CD14-positive monocyte (primary cell): ENCODE results near the gene FAM98C. TPM values are rescaled to one million over a fixed set of nuclear protein-coding genes. Genes with fewer than 3 reads are reported as not detected.

Experiments used
- DNase-seq, 3 donors: peaks; one replicate each; pipeline ENCODE4 v3.0.0-alpha.2; 2011 to 2022
- H2AFZ ChIP-seq: 2 replicates; pipeline ENCODE4 v1.6.0; 2012; ENCODE audit warnings: mild to moderate bottlenecking, low read depth, low read length, inconsistent platforms; ENCODE audit not compliant: insufficient read depth, poor library complexity, severe bottlenecking
- H3K27ac ChIP-seq, 2 donors: 1 replicate in 1 of 2; 2 replicates in 1 of 2; pipeline ENCODE4 v1.5.1; 2012 to 2013; ENCODE audit warnings: low read length in 2 of 2, control low read depth in 1 of 2, inconsistent platforms in 1 of 2, low read depth in 1 of 2, mild to moderate bottlenecking in 1 of 2
- H3K27me3 ChIP-seq, 2 donors: one replicate each; pipeline versions ENCODE4 v1.6.0 to v1.6.1; 2011 to 2013; ENCODE audit warnings: low read length in 2 of 2; ENCODE audit not compliant: control insufficient read depth in 2 of 2, insufficient read depth in 2 of 2
- H3K36me3 ChIP-seq, 2 donors: replicated peaks in 1 of 2; 1 replicate in 1 of 2; 2 replicates in 1 of 2; pipeline versions ENCODE4 v1.5.1 to v1.6.1; 2012 to 2013; ENCODE audit warnings: low read length in 2 of 2, control low read depth in 1 of 2, inconsistent platforms in 1 of 2, mild to moderate bottlenecking in 1 of 2; ENCODE audit not compliant: insufficient read depth in 2 of 2, control insufficient read depth in 1 of 2
- H3K4me1 ChIP-seq, 2 donors: 1 replicate in 1 of 2; 2 replicates in 1 of 2; pipeline versions ENCODE4 v1.5.1 to v1.6.1; 2012 to 2013; ENCODE audit warnings: low read length in 2 of 2, control low read depth in 1 of 2, inconsistent platforms in 1 of 2, mild to moderate bottlenecking in 1 of 2, moderate library complexity in 1 of 2; ENCODE audit not compliant: insufficient read depth in 2 of 2, control insufficient read depth in 1 of 2
- H3K4me2 ChIP-seq: replicated peaks from 2 replicates; pipeline ENCODE3; 2012; ENCODE audit warnings: low read length, moderate library complexity, mild to moderate bottlenecking; ENCODE audit not compliant: poor library complexity, severe bottlenecking; ENCODE audit errors: extremely low read depth
- H3K4me3 ChIP-seq, 3 experiments: fragments of 200-600 bp in 1 of 3; sonication (generic) in 1 of 3; replicated peaks in 1 of 3; 1 replicate in 2 of 3; 2 replicates in 1 of 3; pipeline ENCODE4 v1.5.1; 2011 to 2013; ENCODE audit warnings: low read length in 3 of 3, mild to moderate bottlenecking in 3 of 3, control low read depth in 2 of 3, low read depth in 2 of 3, inconsistent platforms in 1 of 3, moderate library complexity in 1 of 3
- H3K79me2 ChIP-seq: 2 replicates; pipeline ENCODE4 v1.6.0; 2012; ENCODE audit warnings: mild to moderate bottlenecking, control low read depth, inconsistent platforms, low read length, moderate library complexity; ENCODE audit not compliant: insufficient read depth
- H3K9ac ChIP-seq: 2 replicates; pipeline ENCODE4 v1.6.0; 2017; ENCODE audit warnings: low read length, mild to moderate bottlenecking; ENCODE audit not compliant: insufficient read depth, poor library complexity, severe bottlenecking
- H3K9me3 ChIP-seq, 2 donors: replicated peaks in 1 of 2; 1 replicate in 1 of 2; 2 replicates in 1 of 2; pipeline versions ENCODE4 v1.5.1 to v1.6.1; 2012 to 2013; ENCODE audit warnings: low read length in 2 of 2, control low read depth in 1 of 2; ENCODE audit not compliant: control insufficient read depth in 1 of 2, insufficient read depth in 1 of 2
- H4K20me1 ChIP-seq: 2 replicates; pipeline ENCODE4 v1.6.0; 2012; ENCODE audit warnings: mild to moderate bottlenecking, low read length, control low read depth, moderate library complexity; ENCODE audit not compliant: insufficient read depth
- H3K27ac Mint-ChIP-seq, 7 donors: one replicate each; pipeline ENCODE4 v1.8.0; 2020; ENCODE audit warnings: mild to moderate bottlenecking in 7 of 7, mixed read lengths in 7 of 7, moderate library complexity in 6 of 7, inconsistent platforms in 2 of 7
- H3K27me3 Mint-ChIP-seq, 3 donors: one replicate each; pipeline ENCODE4 v1.8.0; 2021 to 2022; ENCODE audit warnings: low read depth in 3 of 3, mild to moderate bottlenecking in 3 of 3, mixed read lengths in 3 of 3, moderate library complexity in 3 of 3, inconsistent platforms in 1 of 3
- H3K36me3 Mint-ChIP-seq, 2 donors: one replicate each; pipeline ENCODE4 v1.8.0; 2020; ENCODE audit warnings: mixed read lengths in 2 of 2, inconsistent platforms in 1 of 2, mild to moderate bottlenecking in 1 of 2
- H3K4me1 Mint-ChIP-seq: one replicate; pipeline ENCODE4 v1.8.0; 2020; ENCODE audit warnings: mild to moderate bottlenecking, mixed read lengths
- H3K4me3 Mint-ChIP-seq, 2 donors: one replicate each; pipeline ENCODE4 v1.8.0; 2020; ENCODE audit warnings: mild to moderate bottlenecking in 2 of 2, mixed read lengths in 2 of 2, moderate library complexity in 1 of 2
- H3K9me3 Mint-ChIP-seq, 7 donors: one replicate each; pipeline ENCODE4 v1.8.0; 2020 to 2022; ENCODE audit warnings: mixed read lengths in 7 of 7, mild to moderate bottlenecking in 6 of 7, moderate library complexity in 6 of 7, inconsistent platforms in 2 of 7
- CTCF ChIP-seq: fragments of 200-600 bp; IDR thresholded peaks from one replicate; pipeline ENCODE4 v1.8.0; 2022; ENCODE audit warnings: antibody characterized with exemption, mild to moderate bottlenecking
- WGBS: methylation state at CpG from one replicate; pipeline ENCODE4 v1.1.5; 2013; ENCODE audit warnings: missing lambda C conversion rate; ENCODE audit not compliant: insufficient coverage; 5-methylcytosine and 5-hydroxymethylcytosine counted together
- intact Hi-C, 2 donors: fragments of 100-400 bp; cut with micrococcal nuclease; formaldehyde crosslinking; loops; one replicate each; pipeline versions ENCODE4 v1.15.0 to v1.15.1; 2023
- polyA plus RNA-seq, 3 donors: library from polyadenylated mRNA; depleted of rRNA in 1 of 3; unstranded in 2 of 3; stranded (reverse) in 1 of 3; fragments of 300-500 nt in 2 of 3; fragments of >200 nt in 1 of 3; fragmentation: Illumina TruSeq in 2 of 3; gene quantifications; 1 replicate in 2 of 3; 2 replicates in 1 of 3; pipeline ENCODE4 v1.2.3, GENCODE V29; 2012 to 2021

FAM98C gene
- polyA plus RNA-seq, 3 donors = 8.5 to 41.0 (median 12.6) TPM

GRCh38 chr19:38449518-38449917 is 46.6 kb downstream of the FAM98C start:
- DNase-seq = no peak
- H3K27ac Mint-ChIP-seq = no peak overlapping the region

GRCh38 chr19:38451036-38451435 is 48.1 kb downstream of the FAM98C start:
- Histone ChIP-seq H3K9me3 (no peaks in the 10 kb centered on the region), H3K4me2 (no peak overlapping the region), H3K4me3 (no peak overlapping the region), H3K27ac (no peak overlapping the region), H3K4me1 (no peaks in the 10 kb centered on the region), H4K20me1 (no peaks in the 10 kb centered on the region), H3K27me3 (no peaks in the 10 kb centered on the region), H2AFZ (no peak overlapping the region), H3K9ac (no peak overlapping the region), H3K36me3 (no peaks in the 10 kb centered on the region), H3K79me2 (no peaks in the 10 kb centered on the region)
- Mint-ChIP-seq H3K27me3 (peaks cover 0 to 3% (median 2%) of the 10 kb centered on the region in 3 donors), H3K27ac (no peak overlapping the region), H3K4me3 (no peak overlapping the region), H3K4me1 (no peaks in the 10 kb centered on the region), H3K9me3 (peaks cover 0 to 7% (median 2%) of the 10 kb centered on the region in 7 donors), H3K36me3 (no peaks in the 10 kb centered on the region)
- 90% methylated on average over 8 of the region's 8 CpGs for WGBS
- intact Hi-C loops = no loop called here
- TF ChIP-seq CTCF = no peak
- no peak for DNase-seq

More at GRCh38 chr19:38449518-38449917, 46.6 kb downstream of the FAM98C start:
- Histone ChIP-seq H3K9me3 (no peaks in the 10 kb centered on the region), H2AFZ (no peak overlapping the region), H3K36me3 (no peaks in the 10 kb centered on the region), H3K4me2 (no peak overlapping the region), H3K27ac (no peak overlapping the region), H3K4me1 (no peaks in the 10 kb centered on the region), H3K9ac (no peak overlapping the region), H4K20me1 (no peaks in the 10 kb centered on the region), H3K27me3 (no peaks in the 10 kb centered on the region), H3K4me3 (no peak overlapping the region), H3K79me2 (no peaks in the 10 kb centered on the region)
- TF ChIP-seq CTCF = no peak
- intact Hi-C loops = no loop called here
- WGBS = 100% methylated on average over 1 of the region's 5 CpGs
- no peaks in the 10 kb centered on the region for H3K36me3 Mint-ChIP-seq
- H3K4me3 Mint-ChIP-seq = no peak overlapping the region
- H3K9me3 Mint-ChIP-seq = peaks cover 0 to 7% (median 2%) of the 10 kb centered on the region in 7 donors
- no peaks in the 10 kb centered on the region for H3K4me1 Mint-ChIP-seq
- H3K27me3 Mint-ChIP-seq = peaks cover 2 to 3% (median 3%) of the 10 kb centered on the region in 3 donors
